B cell (primary cell): ENCODE data around the gene UGT1A6. TPM values are rescaled to one million over a fixed set of nuclear protein-coding genes. Genes with fewer than 3 reads are reported as not detected.

Experiments used
- ATAC-seq: fragments of 200-7000 bp; cut with Tn5 transposase; one replicate; pipeline ENCODE4 v1.10.0; 2021; ENCODE audit warnings: low read depth, mild to moderate bottlenecking, moderate number of reproducible peaks, moderate library complexity
- CTCF ChIA-PET: fragments of 350-600 bp; sonication (Branson Sonifier 250); formaldehyde crosslinking; loops from one replicate; lab custom pipeline; 2021; ENCODE audit warnings: antibody characterized with exemption, inconsistent platforms; lab: Charles Lee
- POLR2A ChIA-PET: fragments of 350-600 bp; sonication (Branson Sonifier 250); formaldehyde crosslinking; loops from one replicate; lab custom pipeline; 2021; ENCODE audit warnings: antibody characterized with exemption; lab: Charles Lee
- DNase-seq: peaks from one replicate; pipeline ENCODE4 v3.0.0; 2013
- H2AFZ ChIP-seq: 2 replicates; pipeline ENCODE4 v1.6.1; 2012; ENCODE audit warnings: mild to moderate bottlenecking, low read depth, low read length; ENCODE audit not compliant: insufficient read depth, poor library complexity, severe bottlenecking
- H3K27ac ChIP-seq, 2 donors: 1 replicate in 1 of 2; 2 replicates in 1 of 2; pipeline ENCODE4 v1.5.1; 2012 to 2013; ENCODE audit warnings: low read length in 2 of 2, mild to moderate bottlenecking in 2 of 2, moderate library complexity in 1 of 2
- H3K27me3 ChIP-seq, 4 experiments: fragments of 200-600 bp in 1 of 4; sonication (generic) in 1 of 4; replicated peaks in 1 of 4; 1 replicate in 2 of 4; 2 replicates in 2 of 4; pipeline versions ENCODE4 v1.6.1 to v1.7.0; 2013 to 2016; ENCODE audit warnings: low read length in 3 of 4, mild to moderate bottlenecking in 2 of 4, mixed read lengths in 1 of 4, moderate library complexity in 1 of 4; ENCODE audit not compliant: insufficient read depth in 4 of 4, control insufficient read depth in 3 of 4; ENCODE audit errors: control extremely low read depth in 1 of 4
- H3K36me3 ChIP-seq, 2 experiments: replicated peaks in 1 of 2; 1 replicate in 1 of 2; 2 replicates in 1 of 2; pipeline versions ENCODE4 v1.6.1 to v1.7.1; 2013; ENCODE audit warnings: low read length in 1 of 2; ENCODE audit not compliant: insufficient read depth in 2 of 2, control insufficient read depth in 1 of 2; ENCODE audit errors: control extremely low read depth in 1 of 2, extremely low read depth in 1 of 2
- H3K4me1 ChIP-seq, 2 donors: fragments of 200-600 bp in 1 of 2; sonication (generic) in 1 of 2; 1 replicate in 1 of 2; 2 replicates in 1 of 2; pipeline versions ENCODE4 v1.5.1 to v1.6.1; 2013 to 2017; ENCODE audit warnings: low read length in 2 of 2; ENCODE audit not compliant: control insufficient read depth in 2 of 2, insufficient read depth in 2 of 2
- H3K4me2 ChIP-seq: replicated peaks from 2 replicates; pipeline ENCODE3; 2012; ENCODE audit warnings: mild to moderate bottlenecking, low read depth, low read length; ENCODE audit not compliant: poor library complexity, severe bottlenecking
- H3K4me3 ChIP-seq, 5 experiments: fragments of 200-600 bp in 1 of 5; sonication (generic) in 1 of 5; 1 replicate in 3 of 5; 2 replicates in 2 of 5; pipeline versions ENCODE4 v1.5.1 to v1.7.0; 2011 to 2016; ENCODE audit warnings: low read length in 4 of 5, mild to moderate bottlenecking in 4 of 5, low read depth in 2 of 5, control low read depth in 1 of 5, moderate library complexity in 1 of 5; ENCODE audit not compliant: insufficient read depth in 1 of 5; ENCODE audit errors: control extremely low read depth in 1 of 5, extremely low read depth in 1 of 5
- H3K79me2 ChIP-seq: fragments of 200-600 bp; sonication (generic); one replicate; pipeline ENCODE4 v1.6.0; 2016; ENCODE audit warnings: low read length; ENCODE audit not compliant: control insufficient read depth, insufficient read depth
- H3K9ac ChIP-seq: fragments of 200-600 bp; sonication (generic); 2 replicates; pipeline ENCODE4 v1.6.1; 2017; ENCODE audit warnings: mild to moderate bottlenecking, low read length, moderate library complexity
- H3K9me3 ChIP-seq, 3 donors: one replicate each; pipeline versions ENCODE4 v1.6.1 to v1.7.1; 2013; ENCODE audit warnings: low read length in 2 of 3; ENCODE audit not compliant: control insufficient read depth in 2 of 3, insufficient read depth in 1 of 3; ENCODE audit errors: control extremely low read depth in 1 of 3
- H4K20me1 ChIP-seq: 2 replicates; pipeline ENCODE4 v1.6.0; 2012; ENCODE audit warnings: mild to moderate bottlenecking, low read length; ENCODE audit not compliant: insufficient read depth, control insufficient read depth, poor library complexity, severe bottlenecking
- H3K27ac Mint-ChIP-seq: one replicate; pipeline ENCODE4 v1.8.0; 2021; ENCODE audit warnings: mixed read lengths
- H3K27me3 Mint-ChIP-seq: one replicate; pipeline ENCODE4 v1.8.0; 2021; ENCODE audit warnings: mixed read lengths
- H3K4me1 Mint-ChIP-seq: one replicate; pipeline ENCODE4 v1.8.0; 2021; ENCODE audit warnings: mixed read lengths
- H3K4me3 Mint-ChIP-seq: one replicate; pipeline ENCODE4 v1.8.0; 2021; ENCODE audit warnings: mixed read lengths
- H3K9me3 Mint-ChIP-seq: one replicate; pipeline ENCODE4 v1.8.0; 2022; ENCODE audit warnings: mixed read lengths; ENCODE audit not compliant: insufficient read depth
- CTCF ChIP-seq: fragments of 200-600 bp; IDR thresholded peaks from one replicate; pipeline ENCODE4 v1.8.0; 2022; ENCODE audit warnings: antibody characterized with exemption, mild to moderate bottlenecking
- EZH2 ChIP-seq: IDR thresholded peaks from 2 replicates; pipeline ENCODE4 v1.6.1; 2012; ENCODE audit warnings: borderline replicate concordance, low read depth, mild to moderate bottlenecking, moderate library complexity, low read length; ENCODE audit not compliant: insufficient read depth, poor library complexity, severe bottlenecking
- WGBS: methylation state at CpG from one replicate; pipeline ENCODE4 v1.1.5; 2013; ENCODE audit warnings: missing lambda C conversion rate; ENCODE audit not compliant: insufficient coverage; 5-methylcytosine and 5-hydroxymethylcytosine counted together
- intact Hi-C: fragments of 100-400 bp; cut with micrococcal nuclease; formaldehyde crosslinking; loops from one replicate; pipeline ENCODE4 v1.10.0; 2022
- polyA plus RNA-seq: library from polyadenylated mRNA; depleted of rRNA; stranded (reverse); fragments of >200 nt; gene quantifications from 2 replicates; pipeline ENCODE4 v1.2.3, GENCODE V29; 2012
- total RNA-seq, 2 donors: library from RNA; stranded (reverse); fragments of 120-200 nt in 1 of 2; gene quantifications; 1 replicate in 1 of 2; 2 replicates in 1 of 2; pipeline versions ENCODE4 v1.2.3 to v1.2.4, GENCODE V29; 2013 to 2022

Gene UGT1A6
- total and polyA plus RNA-seq, 2 donors (not counting 1 experiment from before 2014, with no cell fraction given): not detected

- Histone ChIP-seq H2AFZ (no peak overlapping the region), H3K4me1 (no peaks in the 10 kb centered on the region), H3K9ac (no peak overlapping the region), H3K36me3 (no peaks in the 10 kb centered on the region), H3K4me3 (no peak overlapping the region), H3K27ac (no peak overlapping the region), H3K9me3 (peaks cover 0 to 19% (median 8%) of the 10 kb centered on the region in 3 donors), H3K27me3 (peaks cover 0 to 3% (median 1%) of the 10 kb centered on the region in 4 experiments), H3K4me2 (no peak overlapping the region), H4K20me1 (no peaks in the 10 kb centered on the region), H3K79me2 (no peaks in the 10 kb centered on the region)
- 98% methylated on average over 11 of the region's 16 CpGs for WGBS
- intact Hi-C loops: no loop called here
- H3K9me3 Mint-ChIP-seq: peaks cover 7% of the 10 kb centered on the region
- ATAC-seq (no peak), DNase-seq (no peak)
- H3K27ac Mint-ChIP-seq: no peak overlapping the region
- ChIA-PET CTCF (no interaction called here), POLR2A (no interaction called here)
- H3K4me3 Mint-ChIP-seq: no peak overlapping the region
- H3K27me3 Mint-ChIP-seq: peaks cover 16% of the 10 kb centered on the region
- TF ChIP-seq EZH2: no peak
- no peak for TF ChIP-seq CTCF
- H3K4me1 Mint-ChIP-seq: no peaks in the 10 kb centered on the region
Observed at GRCh38 chr2:233772153-233772552, 79.5 kb downstream of the UGT1A6 start.

GRCh38 chr2:233772583-233772982 lies 79.9 kb downstream of the UGT1A6 start:
- H3K4me1 ChIP-seq: no peaks in the 10 kb centered on the region
- no peak overlapping the region for H3K27ac ChIP-seq
- no peak overlapping the region for H2AFZ ChIP-seq
- DNase-seq (no peak), ATAC-seq (no peak)
- no peaks in the 10 kb centered on the region for H3K79me2 ChIP-seq
- H3K4me2 ChIP-seq: no peak overlapping the region
- no peak overlapping the region for H3K27ac Mint-ChIP-seq
- peaks cover 7% of the 10 kb centered on the region for H3K9me3 Mint-ChIP-seq
- H3K4me3 ChIP-seq: no peak overlapping the region
- H3K4me1 Mint-ChIP-seq: no peaks in the 10 kb centered on the region
- no peak overlapping the region for H3K9ac ChIP-seq
- TF ChIP-seq EZH2 (no peak), CTCF (no peak)
- H3K4me3 Mint-ChIP-seq: no peak overlapping the region
- POLR2A ChIA-PET: no interaction called here
- H3K27me3 Mint-ChIP-seq: peaks cover 17% of the 10 kb centered on the region
- intact Hi-C loops: no loop called here
- peaks cover 0 to 20% (median 8%) of the 10 kb centered on the region in 3 donors for H3K9me3 ChIP-seq
- H3K36me3 ChIP-seq: no peaks in the 10 kb centered on the region
- CTCF ChIA-PET: no interaction called here
- H3K27me3 ChIP-seq: peaks cover 0 to 3% (median 1%) of the 10 kb centered on the region in 4 experiments
- H4K20me1 ChIP-seq: no peaks in the 10 kb centered on the region
- 69% methylated on average over 4 of the region's 5 CpGs for WGBS
